HG03432 (cell line): ENCODE measurements around the gene CTRB2.
"Not testable (repeated sequence)": the region's sequence is repeated elsewhere in the genome, so short reads cannot be mapped to it uniquely, and the experiment has no call there.

Experiments
- ATAC-seq: cut with Tn5 transposase; IDR thresholded peaks from one replicate; pipeline ENCODE4 v1.9.1; 2021; ENCODE audit warnings: mild to moderate bottlenecking, moderate library complexity; ENCODE audit not compliant: unreplicated experiment

The CTRB2 gene

GRCh38 chr16:75227361-75228142 lies 20.6 kb upstream of the CTRB2 start:
- ATAC-seq: no peak

DNA sequence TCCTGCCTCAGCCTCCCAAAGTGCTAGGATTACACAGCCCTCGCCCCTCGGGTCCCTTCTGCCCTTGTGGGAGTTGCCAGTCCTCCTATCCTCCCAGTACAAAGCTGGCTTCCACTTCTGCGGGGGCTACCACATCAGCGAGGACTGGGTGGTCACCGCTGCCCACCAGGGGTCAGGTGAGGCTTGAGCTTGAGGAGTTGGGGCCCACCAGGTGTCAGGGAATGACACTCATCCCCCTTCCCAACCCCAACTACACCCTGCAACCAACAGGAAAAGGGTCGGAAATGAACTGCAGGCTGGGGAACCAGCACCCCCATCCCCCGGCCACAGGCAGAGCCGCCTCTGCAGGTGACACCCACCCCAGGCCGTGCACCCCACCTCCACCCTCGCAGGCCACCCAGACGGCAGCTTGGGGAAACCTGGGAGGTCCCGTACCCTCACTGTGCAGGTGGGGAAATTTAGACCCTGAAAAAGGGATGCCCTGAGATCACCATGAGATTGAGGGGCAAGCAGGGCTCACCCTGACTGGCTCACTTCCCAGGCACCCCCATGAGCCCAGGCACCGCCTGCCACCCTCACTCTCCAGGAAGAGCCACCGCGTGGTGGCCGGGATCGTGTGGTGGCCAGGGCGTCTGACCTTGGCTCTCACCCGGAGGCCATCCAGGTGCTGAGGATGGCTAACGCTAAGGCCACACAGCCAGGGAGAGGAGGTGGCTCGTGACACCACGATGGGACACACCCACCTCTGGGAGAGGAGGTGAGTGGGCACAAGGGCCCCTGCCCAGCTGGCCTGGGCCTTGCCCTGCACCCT lies 19.8 kb upstream of the CTRB2 start:
- ATAC-seq: no peak

- ATAC-seq: no peak
Measured at GRCh38 chr16:75225678-75226515, 18.9 kb upstream of the CTRB2 start.

DNA sequence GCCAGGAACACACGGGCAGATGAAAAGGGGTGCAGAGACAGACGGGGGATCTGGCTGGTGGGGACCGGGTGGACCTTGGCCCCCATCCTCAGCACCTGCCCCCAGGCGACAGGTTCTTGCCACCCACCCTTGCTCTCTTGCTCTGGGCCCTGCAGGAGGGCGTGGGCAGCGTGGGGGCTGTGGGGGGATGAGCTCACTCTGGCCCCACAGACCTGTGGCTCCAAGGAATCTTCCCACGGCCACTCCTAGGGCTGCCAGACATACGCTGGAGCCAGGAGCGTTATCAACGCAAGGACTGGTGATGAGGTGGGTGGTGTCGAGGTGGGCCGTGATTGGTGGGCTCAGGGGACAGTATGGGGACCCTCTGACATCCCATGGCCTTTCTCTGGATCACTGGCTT lies 18.1 kb upstream of the CTRB2 start:
- no peak for ATAC-seq

DNA sequence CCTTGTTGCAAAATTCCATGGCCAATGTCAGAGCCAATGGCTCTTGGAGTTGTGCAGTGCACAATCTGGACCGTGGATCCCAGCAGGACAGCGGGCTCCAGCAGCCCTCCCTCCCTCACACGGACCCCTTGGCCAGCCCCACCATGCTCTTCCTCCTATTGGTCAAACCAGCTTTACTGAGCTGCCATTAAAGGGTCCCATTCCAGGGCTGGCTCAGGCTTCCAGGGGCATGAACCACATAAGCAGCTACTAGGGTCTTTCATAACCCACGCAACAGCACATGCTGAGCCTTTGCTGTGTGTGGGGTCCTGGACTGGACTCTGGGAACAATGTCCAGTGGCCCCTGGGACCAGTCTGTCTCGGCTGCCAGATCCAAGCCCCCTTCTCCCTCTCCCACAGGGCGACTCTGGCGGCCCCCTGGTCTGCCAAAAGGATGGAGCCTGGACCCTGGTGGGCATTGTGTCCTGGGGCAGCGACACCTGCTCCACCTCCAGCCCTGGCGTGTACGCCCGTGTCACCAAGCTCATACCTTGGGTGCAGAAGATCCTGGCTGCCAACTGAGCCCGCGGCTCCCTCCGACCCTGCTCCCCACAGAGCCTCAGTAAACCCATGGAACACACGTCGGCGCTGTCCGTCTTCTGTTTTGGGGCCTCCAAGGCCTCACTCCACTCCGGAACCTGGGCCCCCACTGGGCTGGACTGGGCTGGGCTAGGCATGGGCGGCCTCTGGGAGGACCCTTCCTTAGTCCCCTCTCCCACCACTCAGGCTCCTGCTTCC lies 17.5 kb upstream of the CTRB2 start:
- ATAC-seq: no peak

DNA sequence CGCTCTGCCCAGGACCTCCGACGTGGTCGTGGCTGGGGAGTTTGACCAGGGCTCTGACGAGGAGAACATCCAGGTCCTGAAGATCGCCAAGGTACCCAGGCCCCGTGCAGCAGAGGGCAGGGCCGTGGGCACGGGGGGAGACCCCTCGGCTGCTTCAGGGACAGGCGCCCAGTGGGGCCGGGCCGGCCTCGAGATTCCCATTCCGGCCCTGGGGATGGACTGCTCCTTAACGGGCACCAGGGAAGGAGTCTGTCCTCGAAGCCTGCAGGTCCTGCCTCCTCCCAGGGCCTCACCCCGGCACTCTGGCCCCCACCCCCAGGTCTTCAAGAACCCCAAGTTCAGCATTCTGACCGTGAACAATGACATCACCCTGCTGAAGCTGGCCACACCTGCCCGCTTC lies 16.2 kb upstream of the CTRB2 start:
- not testable (repeated sequence) for ATAC-seq

- no peak for ATAC-seq
Measured at GRCh38 chr16:75222271-75222783, 15.4 kb upstream of the CTRB2 start.

DNA sequence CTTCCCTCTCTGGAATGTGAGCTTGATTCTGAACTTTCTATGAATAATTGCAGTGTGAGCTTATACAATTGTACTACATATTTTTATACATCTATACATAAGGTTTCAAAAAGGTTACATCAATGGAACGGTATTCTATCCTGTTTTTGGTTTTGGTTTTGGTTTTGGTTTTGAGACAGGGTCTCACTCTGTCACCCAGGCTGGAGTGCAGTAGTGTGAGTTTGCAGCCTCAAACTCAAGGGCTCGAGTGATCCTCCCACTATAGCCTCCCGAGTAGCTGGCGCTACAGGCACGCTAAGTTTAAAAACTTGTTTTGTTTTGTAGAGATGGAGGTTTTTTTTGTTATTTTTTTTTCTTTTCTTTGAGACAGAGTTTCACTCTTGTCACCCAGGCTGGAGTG lies 12.9 kb upstream of the CTRB2 start:
- peak; percentile 41 for ATAC-seq

- no peak for ATAC-seq
Measured at GRCh38 chr16:75219088-75219487, 12.1 kb upstream of the CTRB2 start.

DNA sequence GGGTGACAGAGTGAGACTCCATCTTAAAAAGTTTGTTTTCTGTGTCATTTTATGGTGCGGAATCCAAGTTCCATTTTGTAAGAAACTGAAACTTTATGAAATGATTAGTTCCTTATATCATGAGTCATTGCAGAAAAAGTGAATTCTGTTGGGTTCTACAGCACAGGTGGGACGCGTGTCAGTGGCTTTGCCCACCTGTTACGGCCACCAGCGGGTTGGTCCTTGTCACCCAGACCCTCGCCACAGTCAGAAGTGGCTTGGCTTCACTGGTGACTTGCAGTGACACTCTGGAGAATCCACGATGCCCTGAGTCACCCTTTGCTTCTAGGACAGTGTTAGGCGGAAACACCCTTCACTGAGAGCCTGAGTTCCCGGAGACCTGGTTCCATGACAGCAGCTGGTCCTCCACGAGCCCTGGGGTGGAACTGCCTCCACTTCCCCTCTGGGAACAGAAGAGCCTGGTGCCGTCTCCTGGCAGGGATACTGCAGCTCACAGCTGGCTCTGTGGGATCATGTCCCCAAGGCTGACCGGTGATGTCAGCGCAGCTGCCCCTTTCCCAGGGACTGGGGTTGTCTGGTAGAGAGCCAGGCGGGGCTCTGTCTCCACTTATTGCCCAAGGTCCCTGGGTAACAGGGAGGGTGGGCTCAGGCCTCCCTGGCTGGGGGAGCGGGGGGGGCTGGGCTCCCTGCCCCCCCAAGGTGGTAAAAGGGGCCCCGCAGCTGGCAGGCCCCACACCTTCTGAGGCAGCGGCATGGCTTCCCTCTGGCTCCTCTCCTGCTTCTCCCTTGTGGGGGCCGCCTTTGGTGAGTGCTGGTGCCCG lies 11.5 kb upstream of the CTRB2 start, which contains the start of gene CTRB1:
Gene CTRB1, plus strand, starts transcription at position 733 of the 821 bp plus-strand sequence. Its CDS starts 20 bp downstream, at position 753.
- peak; percentile 68 for ATAC-seq

- ATAC-seq: no peak
Measured at GRCh38 chr16:75217389-75217851, 10.5 kb upstream of the CTRB2 start.

GRCh38 chr16:75216576-75216975 lies 9.6 kb upstream of the CTRB2 start:
- ATAC-seq: no peak

DNA sequence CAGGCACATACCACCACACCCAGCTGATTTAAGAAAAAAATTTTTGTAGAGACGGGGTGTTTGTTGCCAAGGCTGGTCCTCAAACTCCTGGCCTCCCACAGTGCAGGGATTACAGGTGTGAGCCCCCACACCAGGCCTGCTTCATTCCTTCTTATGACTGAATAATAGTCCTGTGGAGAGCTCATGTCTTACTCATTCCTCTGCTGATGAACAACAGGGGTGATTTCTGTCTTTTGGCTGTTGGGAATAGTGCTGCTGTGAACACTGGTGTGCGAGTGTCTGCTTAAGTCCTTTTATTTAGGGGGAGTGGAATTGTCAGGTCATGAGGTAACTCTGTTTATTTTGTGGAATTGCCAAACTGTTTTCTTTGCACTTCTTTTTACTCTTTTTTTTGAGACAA lies 9.2 kb upstream of the CTRB2 start:
- ATAC-seq: no peak

- ATAC-seq: not testable (repeated sequence)
Measured at GRCh38 chr16:75211286-75211685, 4.3 kb upstream of the CTRB2 start.

GRCh38 chr16:75209944-75210343 lies 3.0 kb upstream of the CTRB2 start:
- ATAC-seq: no peak

GRCh38 chr16:75209514-75209913 lies 2.6 kb upstream of the CTRB2 start:
- ATAC-seq: not testable (repeated sequence)

- no peak for ATAC-seq
Measured at GRCh38 chr16:75208861-75209505, 2.0 kb upstream of the CTRB2 start.

GRCh38 chr16:75208242-75208825 lies 1.4 kb upstream of the CTRB2 start:
- ATAC-seq: no peak
